ENCODE measurements around the gene AGTR1.
"Not testable (repeated sequence)": the region's sequence is repeated elsewhere in the genome, so short reads cannot be mapped to it uniquely, and the experiment has no call there.

AGTR1 gene

GRCh38 chr3:148763986-148764935, 66.6 kb downstream of the AGTR1 start:
- DNase-seq (ENCODE audit: low spot score) = no peak
- TF ChIP-seq, protein P1, sequence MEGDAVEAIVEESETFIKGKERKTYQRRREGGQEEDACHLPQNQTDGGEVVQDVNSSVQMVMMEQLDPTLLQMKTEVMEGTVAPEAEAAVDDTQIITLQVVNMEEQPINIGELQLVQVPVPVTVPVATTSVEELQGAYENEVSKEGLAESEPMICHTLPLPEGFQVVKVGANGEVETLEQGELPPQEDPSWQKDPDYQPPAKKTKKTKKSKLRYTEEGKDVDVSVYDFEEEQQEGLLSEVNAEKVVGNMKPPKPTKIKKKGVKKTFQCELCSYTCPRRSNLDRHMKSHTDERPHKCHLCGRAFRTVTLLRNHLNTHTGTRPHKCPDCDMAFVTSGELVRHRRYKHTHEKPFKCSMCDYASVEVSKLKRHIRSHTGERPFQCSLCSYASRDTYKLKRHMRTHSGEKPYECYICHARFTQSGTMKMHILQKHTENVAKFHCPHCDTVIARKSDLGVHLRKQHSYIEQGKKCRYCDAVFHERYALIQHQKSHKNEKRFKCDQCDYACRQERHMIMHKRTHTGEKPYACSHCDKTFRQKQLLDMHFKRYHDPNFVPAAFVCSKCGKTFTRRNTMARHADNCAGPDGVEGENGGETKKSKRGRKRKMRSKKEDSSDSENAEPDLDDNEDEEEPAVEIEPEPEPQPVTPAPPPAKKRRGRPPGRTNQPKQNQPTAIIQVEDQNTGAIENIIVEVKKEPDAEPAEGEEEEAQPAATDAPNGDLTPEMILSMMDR (IDR thresholded peaks at IDR 0.05; ENCODE audit: extremely low read depth, insufficient read depth, missing control alignments) = no peak
- in situ Hi-C loops (cut with MboI; ENCODE audit: low pct_unique_long_range_greater_than_20kb, low sequenced_read_pairs, unreplicated experiment) = no loop called here

DNA sequence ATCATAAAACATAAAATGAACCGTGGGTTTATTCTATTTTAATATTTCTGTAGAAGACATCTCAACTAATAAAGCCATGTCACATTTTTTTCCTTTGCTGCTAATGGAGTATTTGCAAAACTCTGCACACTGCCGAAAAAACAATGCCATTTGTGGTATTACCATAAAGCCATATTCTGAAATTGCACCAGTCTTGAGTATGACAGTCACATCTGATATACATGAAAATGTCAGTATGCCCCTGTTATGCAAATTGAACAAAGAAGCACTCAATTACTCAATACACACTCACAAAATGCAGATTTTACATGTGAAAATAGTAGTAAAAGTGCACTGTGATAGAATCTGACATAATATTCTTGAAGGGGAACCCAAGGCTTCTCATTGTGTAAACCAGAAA, 74.7 kb downstream of the AGTR1 start:
- TF ChIP-seq, protein P1 (IDR thresholded peaks at IDR 0.05; ENCODE audit: extremely low read depth, insufficient read depth, missing control alignments) = no peak
- in situ Hi-C loops (cut with MboI; ENCODE audit: low pct_unique_long_range_greater_than_20kb, low sequenced_read_pairs, unreplicated experiment) = no loop called here
- no peak for DNase-seq (ENCODE audit: low spot score)

GRCh38 chr3:148772835-148773234, 75.1 kb downstream of the AGTR1 start:
- TF ChIP-seq, protein P1 (IDR thresholded peaks at IDR 0.05; ENCODE audit: extremely low read depth, insufficient read depth, missing control alignments) = no peak
- DNase-seq (ENCODE audit: low spot score) = no peak
- in situ Hi-C loops (cut with MboI; ENCODE audit: low pct_unique_long_range_greater_than_20kb, low sequenced_read_pairs, unreplicated experiment) = no loop called here

DNA sequence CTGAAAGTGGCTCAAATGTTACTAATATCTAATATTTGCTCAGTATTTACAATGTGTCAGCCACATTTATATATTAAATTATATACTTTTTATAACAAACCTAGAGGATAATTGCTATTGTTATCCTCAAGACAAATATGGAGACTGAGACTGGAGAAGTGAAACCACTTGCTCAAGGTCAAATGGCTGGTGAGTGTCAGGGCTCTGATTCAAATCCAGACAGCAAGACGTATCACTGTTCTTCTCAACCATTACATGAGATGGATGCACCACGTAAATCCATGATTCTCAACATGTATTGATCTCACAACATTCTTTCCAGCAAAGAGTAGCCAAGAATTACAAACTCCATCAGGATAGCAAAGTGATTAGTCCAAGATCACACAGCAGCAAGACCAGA, 76.1 kb downstream of the AGTR1 start:
- TF ChIP-seq, protein P1 (IDR thresholded peaks at IDR 0.05; ENCODE audit: extremely low read depth, insufficient read depth, missing control alignments) = no peak
- no peak for DNase-seq (ENCODE audit: low spot score)
- in situ Hi-C loops (cut with MboI; ENCODE audit: low pct_unique_long_range_greater_than_20kb, low sequenced_read_pairs, unreplicated experiment) = no loop called here

- in situ Hi-C loops (cut with MboI; ENCODE audit: low pct_unique_long_range_greater_than_20kb, low sequenced_read_pairs, unreplicated experiment) = no loop called here
- DNase-seq (ENCODE audit: low spot score) = no peak
- TF ChIP-seq, protein P1 (IDR thresholded peaks at IDR 0.05; ENCODE audit: extremely low read depth, insufficient read depth, missing control alignments) = no peak
Observed at GRCh38 chr3:148778926-148779325, 81.2 kb downstream of the AGTR1 start.

GRCh38 chr3:148785026-148785425, 87.3 kb downstream of the AGTR1 start:
- DNase-seq (ENCODE audit: low spot score); in situ Hi-C loops (cut with MboI; ENCODE audit: low pct_unique_long_range_greater_than_20kb, low sequenced_read_pairs, unreplicated experiment): not testable (repeated sequence)

DNA sequence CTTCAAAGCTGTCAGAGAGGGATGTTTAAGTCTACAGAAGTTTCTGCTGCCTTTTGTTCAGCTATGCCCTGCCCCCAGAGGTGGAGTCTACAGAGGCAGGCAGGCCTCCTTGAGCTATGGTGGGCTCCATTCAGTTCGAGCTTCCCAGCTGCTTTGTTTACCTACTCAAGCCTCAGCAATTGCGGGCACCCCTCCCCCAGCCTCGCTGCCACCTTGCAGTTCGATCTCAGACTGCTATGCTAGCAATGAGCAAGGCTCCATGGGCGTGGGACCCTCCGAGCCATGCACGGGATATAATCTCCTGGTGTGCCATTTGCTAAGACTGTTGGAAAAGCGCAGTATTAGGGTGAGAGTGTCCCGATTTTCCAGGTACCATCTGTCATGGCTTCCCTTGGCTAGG, 88.5 kb downstream of the AGTR1 start:
- in situ Hi-C loops (cut with MboI; ENCODE audit: low pct_unique_long_range_greater_than_20kb, low sequenced_read_pairs, unreplicated experiment); DNase-seq (ENCODE audit: low spot score): not testable (repeated sequence)
